ENCODE results near the gene DPEP3.
"Not testable (repeated sequence)": the region's sequence is repeated elsewhere in the genome, so short reads cannot be mapped to it uniquely, and the experiment has no call there.

DPEP3 gene

GRCh38 chr16:67979955-67980678 is at the start of gene DPEP3:
Gene DPEP3 (minus strand): TSS chr16:67980499. CDS start chr16:67980380, 119 bp downstream.
- no peak for DNase-seq

- DNase-seq = no peak
These were observed 48.7 kb upstream of the DPEP3 start for GRCh38 chr16:68028996-68029395.

- peak; percentile 97 for DNase-seq
These were observed 42.6 kb upstream of the DPEP3 start, which contains the start of the genes DDX28 and DUS2 for GRCh38 chr16:68022728-68023537. Gene DDX28 (minus strand): TSS chr16:68023232. CDS start chr16:68023202, 30 bp downstream. Gene DUS2 (plus strand): TSS chr16:68023284. CDS start chr16:68038024, 14,740 bp downstream.

- no peak for DNase-seq
These were observed 42.0 kb upstream of the DPEP3 start for GRCh38 chr16:68022278-68022727.

- no peak for DNase-seq
These were observed 41.2 kb upstream of the DPEP3 start for GRCh38 chr16:68021490-68021889.

GRCh38 chr16:68019167-68019680 is 38.9 kb upstream of the DPEP3 start:
- DNase-seq = no peak

- no peak for DNase-seq
These were observed 35.4 kb upstream of the DPEP3 start, which contains the start of gene DPEP2NB for GRCh38 chr16:68015681-68016080. Gene DPEP2NB (minus strand): TSS chr16:68015911. CDS start chr16:68015770, 141 bp downstream.

- no peak for DNase-seq
These were observed 33.1 kb upstream of the DPEP3 start for GRCh38 chr16:68013440-68013839.

GRCh38 chr16:68009872-68010271 is 29.6 kb upstream of the DPEP3 start:
- not testable (repeated sequence) for DNase-seq

- DNase-seq = no peak
These were observed 28.9 kb upstream of the DPEP3 start for GRCh38 chr16:68009157-68009735.

- peak; percentile 34 for DNase-seq
These were observed 25.5 kb upstream of the DPEP3 start for GRCh38 chr16:68005786-68006286.

- DNase-seq = no peak
These were observed 24.9 kb upstream of the DPEP3 start for GRCh38 chr16:68005211-68005610.

GRCh38 chr16:68003031-68003430 is 22.7 kb upstream of the DPEP3 start:
- DNase-seq = no peak

- no peak for DNase-seq
These were observed 20.2 kb upstream of the DPEP3 start for GRCh38 chr16:68000450-68000849.

- DNase-seq = no peak
These were observed 19.7 kb upstream of the DPEP3 start for GRCh38 chr16:67999985-68000384.

- peak; percentile 53 for DNase-seq
These were observed 18.7 kb upstream of the DPEP3 start, which contains the start of gene DPEP2 for GRCh38 chr16:67998779-67999688. Gene DPEP2 (minus strand): TSS chr16:67999484. CDS start chr16:67993212, 6,272 bp downstream.

- not testable (repeated sequence) for DNase-seq
These were observed 18.0 kb upstream of the DPEP3 start for GRCh38 chr16:67998231-67998778.

GRCh38 chr16:67996666-67997065 is 16.4 kb upstream of the DPEP3 start:
- DNase-seq = no peak

- DNase-seq = peak; percentile 24
These were observed 15.1 kb upstream of the DPEP3 start for GRCh38 chr16:67995423-67995822.

- DNase-seq = peak; percentile 26
These were observed 13.7 kb upstream of the DPEP3 start for GRCh38 chr16:67994040-67994408.

All from activated T-cell treated with anti-CD3 and anti-CD28 coated beads, Interleukin-2, amount 50 U/mL, for 1 hour (primary cell).